ENCODE data around the gene USH2A.

- TF ChIP-seq EZH2phosphoT487 (IDR thresholded peaks at IDR 0.05; ENCODE audit: insufficient read depth, low read depth) (no peak), EZH2 (IDR thresholded peaks at IDR 0.05; ENCODE audit: insufficient read depth, poor library complexity, severe bottlenecking) (no peak)
Measured at GRCh38 chr1:215595231-215595630, 828.0 kb downstream of the USH2A start.

Measured in GM23248 (cell line).